ENCODE data around the gene MAN1C1. TPM values are rescaled to one million over a fixed set of nuclear protein-coding genes. Genes with fewer than 3 reads are reported as not detected.

The MAN1C1 gene
- total RNA-seq, 1 experiment from 2014 or later = 9.3 TPM

- Histone ChIP-seq H3K4me2 (ENCODE audit: insufficient read depth, insufficient read length, low read length) (no peak overlapping the region), H3K4ac (ENCODE audit: low read depth, low read length) (no peak overlapping the region; the same call in 1 of the 2 replicates), H3T11ph (ENCODE audit: low read length) (no peak overlapping the region), H4K8ac (replicated peaks; ENCODE audit: insufficient read length, low read depth, low read length) (no peak overlapping the region), H3K79me1 (ENCODE audit: insufficient read depth, low read depth, low read length, poor library complexity, severe bottlenecking) (no peaks in the 10 kb centered on the region), H3K9me3 (ENCODE audit: control insufficient read depth, low read depth, low read length) (no peaks in the 10 kb centered on the region), H2AFZ (ENCODE audit: low read length) (no peak overlapping the region), H2BK5ac (ENCODE audit: insufficient read length, low read length) (no peak overlapping the region), H4K5ac (ENCODE audit: insufficient read length, low read depth, low read length) (no peak overlapping the region), H3K56ac (ENCODE audit: insufficient read length, low read depth, low read length) (no peak overlapping the region), H2BK120ac (ENCODE audit: low read depth, low read length, poor library complexity, severe bottlenecking) (no peak overlapping the region), H2AK5ac (ENCODE audit: insufficient read length, low read length) (no peak overlapping the region), H3K9ac (ENCODE audit: extremely low read depth, insufficient read length, low read length) (no peak overlapping the region), H2BK15ac (ENCODE audit: low read depth, low read length) (no peak overlapping the region), H3K14ac (ENCODE audit: insufficient read depth, low read length) (no peak overlapping the region; the same call in 1 of the 2 replicates), H3K23me2 (ENCODE audit: insufficient read length, low read depth, low read length, poor library complexity, severe bottlenecking) (no peaks in the 10 kb centered on the region), H2BK20ac (ENCODE audit: low read depth, low read length, poor library complexity, severe bottlenecking) (no peak overlapping the region), H3K4me1 (ENCODE audit: insufficient read depth, low read length) (peaks cover 3% of the 10 kb centered on the region; the same call in 1 of the 2 replicates), H4K91ac (ENCODE audit: insufficient read length, low read depth, low read length) (no peak overlapping the region), H3K79me2 (ENCODE audit: insufficient read depth, low read length) (no peaks in the 10 kb centered on the region), H4K20me1 (ENCODE audit: control insufficient read depth, insufficient read depth, insufficient read length) (no peaks in the 10 kb centered on the region), H3K23ac (ENCODE audit: insufficient read length, low read depth, low read length) (no peak overlapping the region), H3K18ac (ENCODE audit: insufficient read length, low read depth, low read length) (no peak overlapping the region), H2BK12ac (ENCODE audit: insufficient read length, low read depth, low read length) (no peak overlapping the region), H3K27me3 (ENCODE audit: insufficient read depth, low read length) (no peaks in the 10 kb centered on the region), H3K27ac (ENCODE audit: insufficient read length, low read depth, low read length) (no peak overlapping the region)
- no CpG with 5 or more reads among the region's 8 CpGs for WGBS (ENCODE audit: extremely low coverage, insufficient read length, low lambda C conversion rate)
- TF ChIP-seq CTCF (conservative IDR thresholded peaks at IDR 0.05) = peak; percentile 36; the same call in 2 of the 3 replicates
- H3K4me1 Mint-ChIP-seq = peaks cover 49 to 67% of the 10 kb centered on the region in 2 experiments
- H3K27me3 Mint-ChIP-seq (ENCODE audit: low read depth) = no peaks in the 10 kb centered on the region; the same call in none of the 2 replicates
- H3K27ac Mint-ChIP-seq = peak overlapping the region in 2 of 3 experiments; percentile 58 to 69; a peak in 2 of 7 replicates
- no peaks in the 10 kb centered on the region for H3K36me3 Mint-ChIP-seq (ENCODE audit: insufficient read depth in 1 of 3, low read depth in 3 of 3)
- H3K4me3 Mint-ChIP-seq = no peak overlapping the region
- DNase-seq = no peak
- H3K9me3 Mint-ChIP-seq = no peaks in the 10 kb centered on the region
Measured at GRCh38 chr1:25725482-25725881, 108.9 kb downstream of the MAN1C1 start.
